H1 (cell line): ENCODE results near the gene EVC2. TPM values are rescaled to one million over a fixed set of nuclear protein-coding genes. Genes with fewer than 3 reads are reported as not detected.

Experiments used
- CTCF ChIA-PET: fragments of 300-600 bp; sonication (Branson Sonifier 250); formaldehyde crosslinking; loops from one replicate; lab custom pipeline; 2021; ENCODE audit not compliant: partially characterized antibody; lab: Charles Lee
- POLR2A ChIA-PET: fragments of 300-600 bp; sonication (Branson Sonifier 250); formaldehyde crosslinking; loops from one replicate; lab custom pipeline; 2021; ENCODE audit warnings: inconsistent platforms; ENCODE audit not compliant: partially characterized antibody; lab: Charles Lee
- DNase-seq, 2 experiments: peaks; one replicate each; pipeline versions ENCODE4 v3.0.0 to v3.0.0-alpha.2; 2010 to 2022; ENCODE audit warnings: low spot score in 2 of 2, low read depth in 1 of 2, mixed read lengths in 1 of 2
- FAIRE-seq: peaks from 2 replicates; lab custom pipeline; 2011; peaks lifted over from hg19 to GRCh38; lab: Jason Lieb, UNC
- H2AFZ ChIP-seq: 2 replicates; pipeline ENCODE4 v1.8.1; 2012; ENCODE audit warnings: low read length, inconsistent platforms
- H2AK5ac ChIP-seq: 2 replicates; pipeline ENCODE4 v1.6.1; 2013; ENCODE audit warnings: low read depth, low read length
- H2BK120ac ChIP-seq: replicated peaks from 2 replicates; pipeline ENCODE3; 2013; ENCODE audit warnings: low read depth, low read length, inconsistent platforms
- H2BK12ac ChIP-seq: 2 replicates; pipeline ENCODE4 v1.6.1; 2013; ENCODE audit warnings: low read depth, low read length
- H2BK15ac ChIP-seq: 2 replicates; pipeline ENCODE4 v1.6.1; 2013; ENCODE audit warnings: low read length
- H2BK20ac ChIP-seq: 2 replicates; pipeline ENCODE4 v1.6.1; 2013; ENCODE audit warnings: low read length
- H2BK5ac ChIP-seq: 2 replicates; pipeline ENCODE4 v1.6.1; 2013; ENCODE audit warnings: low read depth, low read length
- H3K14ac ChIP-seq: 2 replicates; pipeline ENCODE4 v1.6.1; 2013; ENCODE audit warnings: inconsistent platforms; ENCODE audit not compliant: insufficient read length
- H3K18ac ChIP-seq: 2 replicates; pipeline ENCODE4 v1.6.1; 2013; ENCODE audit warnings: low read length; ENCODE audit errors: extremely low read depth
- H3K23ac ChIP-seq: 2 replicates; pipeline ENCODE4 v1.6.1; 2013; ENCODE audit warnings: inconsistent platforms; ENCODE audit not compliant: insufficient read length
- H3K23me2 ChIP-seq: 2 replicates; pipeline ENCODE4 v1.6.1; 2013; ENCODE audit warnings: low read depth, low read length
- H3K27ac ChIP-seq: 2 replicates; pipeline ENCODE4 v1.6.1; 2011; ENCODE audit warnings: low read depth, low read length, inconsistent platforms
- H3K27me3 ChIP-seq, 4 experiments: replicated peaks in 1 of 4; 1 replicate in 1 of 4; 2 replicates in 3 of 4; pipeline versions ENCODE4 v1.6.1 to v1.8.1; 2011 to 2013; ENCODE audit warnings: low read length in 3 of 4, mild to moderate bottlenecking in 3 of 4, inconsistent platforms in 2 of 4, mixed read lengths in 2 of 4, moderate library complexity in 1 of 4; ENCODE audit not compliant: control insufficient read depth in 3 of 4, insufficient read depth in 3 of 4; ENCODE audit errors: extremely low read depth in 1 of 4
- H3K36me3 ChIP-seq, 4 experiments: 2 replicates each; pipeline versions ENCODE4 v1.6.1 to v1.8.1; 2011 to 2013; ENCODE audit warnings: mild to moderate bottlenecking in 4 of 4, low read length in 3 of 4, moderate library complexity in 2 of 4, control low read depth in 1 of 4, inconsistent platforms in 1 of 4; ENCODE audit not compliant: insufficient read depth in 4 of 4, control insufficient read depth in 2 of 4
- H3K4ac ChIP-seq: replicated peaks from 2 replicates; pipeline ENCODE3; 2013; ENCODE audit warnings: low read length, low read depth, mixed read lengths, inconsistent platforms; ENCODE audit not compliant: insufficient read length
- H3K4me1 ChIP-seq, 4 experiments: replicated peaks in 1 of 4; 1 replicate in 1 of 4; 2 replicates in 3 of 4; pipeline versions ENCODE4 v1.6.1 to v1.8.1; 2011 to 2013; ENCODE audit warnings: low read length in 3 of 4, inconsistent platforms in 2 of 4, mixed read lengths in 1 of 4; ENCODE audit not compliant: insufficient read depth in 4 of 4, control insufficient read depth in 3 of 4
- H3K4me2 ChIP-seq, 2 experiments: 2 replicates each; pipeline versions ENCODE4 v1.6.1 to v1.8.1; 2011 to 2013; ENCODE audit warnings: low read depth in 2 of 2, low read length in 2 of 2, control low read depth in 1 of 2, inconsistent platforms in 1 of 2, mild to moderate bottlenecking in 1 of 2; ENCODE audit not compliant: insufficient read depth in 1 of 2
- H3K4me3 ChIP-seq, 4 experiments: fragments of 200-600, 300-600 bp in 1 of 4; sonication (generic), shearing (Covaris generic), sonication (Bioruptor Twin) in 1 of 4; 2 replicates each; pipeline versions ENCODE4 v1.5.1 to v1.8.1; 2011 to 2016; ENCODE audit warnings: low read length in 4 of 4, low read depth in 3 of 4, control low read depth in 2 of 4, inconsistent platforms in 2 of 4, mild to moderate bottlenecking in 2 of 4, mixed read lengths in 1 of 4, moderate library complexity in 1 of 4; ENCODE audit not compliant: insufficient read depth in 2 of 4; ENCODE audit errors: extremely low read depth in 1 of 4
- H3K56ac ChIP-seq: replicated peaks from 2 replicates; pipeline ENCODE3; 2013; ENCODE audit warnings: low read depth, mild to moderate bottlenecking, mixed read lengths, low read length, inconsistent platforms; ENCODE audit not compliant: insufficient read length
- H3K79me1 ChIP-seq: 2 replicates; pipeline ENCODE4 v1.6.1; 2013; ENCODE audit warnings: low read depth, low read length, control low read depth
- H3K79me2 ChIP-seq, 2 experiments: 2 replicates each; pipeline versions ENCODE4 v1.6.1 to v1.8.1; 2012 to 2013; ENCODE audit warnings: low read length in 2 of 2, mild to moderate bottlenecking in 2 of 2, inconsistent platforms in 1 of 2; ENCODE audit not compliant: insufficient read depth in 2 of 2, control insufficient read depth in 1 of 2
- H3K9ac ChIP-seq, 4 experiments: replicated peaks in 1 of 4; 1 replicate in 1 of 4; 2 replicates in 3 of 4; pipeline versions ENCODE4 v1.6.1 to v1.8.1; 2011 to 2013; ENCODE audit warnings: low read depth in 3 of 4, low read length in 3 of 4, control low read depth in 2 of 4, mild to moderate bottlenecking in 2 of 4, moderate library complexity in 2 of 4, inconsistent platforms in 1 of 4; ENCODE audit errors: extremely low read depth in 1 of 4
- H3K9me3 ChIP-seq, 2 experiments: 2 replicates each; pipeline versions ENCODE4 v1.6.1 to v1.8.1; 2012 to 2013; ENCODE audit warnings: mild to moderate bottlenecking in 2 of 2, moderate library complexity in 2 of 2, control low read depth in 1 of 2, inconsistent platforms in 1 of 2, low read depth in 1 of 2, low read length in 1 of 2, mixed read lengths in 1 of 2; ENCODE audit not compliant: insufficient read depth in 2 of 2
- H4K20me1 ChIP-seq, 2 experiments: replicated peaks in 1 of 2; 2 replicates each; pipeline versions ENCODE3 to v1.8.1; 2011 to 2013; ENCODE audit warnings: inconsistent platforms in 2 of 2, low read length in 2 of 2, mild to moderate bottlenecking in 1 of 2; ENCODE audit not compliant: insufficient read depth in 2 of 2, control insufficient read depth in 1 of 2
- H4K5ac ChIP-seq: 2 replicates; pipeline ENCODE4 v1.6.1; 2013; ENCODE audit warnings: low read length, low read depth, mixed read lengths, inconsistent platforms; ENCODE audit not compliant: insufficient read length
- H4K8ac ChIP-seq: 2 replicates; pipeline ENCODE4 v1.8.0; 2013; ENCODE audit warnings: mild to moderate bottlenecking, moderate library complexity, low read length, inconsistent platforms; ENCODE audit not compliant: insufficient read depth; ENCODE audit errors: extremely low read depth
- H4K91ac ChIP-seq: replicated peaks from 2 replicates; pipeline ENCODE3; 2013; ENCODE audit warnings: low read length, mixed read lengths, inconsistent platforms; ENCODE audit not compliant: insufficient read length
- BRCA1 ChIP-seq: IDR thresholded peaks from 2 replicates; pipeline ENCODE4 v1.6.1; 2012; ENCODE audit warnings: low read depth, low read length, improper control_type of control experiment
- CREB1 ChIP-seq: IDR thresholded peaks from 2 replicates; pipeline ENCODE4 v1.6.1; 2012; ENCODE audit warnings: inconsistent platforms
- SP4 ChIP-seq: IDR thresholded peaks from 2 replicates; pipeline ENCODE4 v1.6.1; 2012; ENCODE audit warnings: low read length, inconsistent platforms
- WGBS, 2 experiments: shearing (Covaris generic) in 1 of 2; methylation state at CpG; one replicate each; pipeline versions ENCODE4 v1.1.6 to v1.1.7; 2013 to 2015; ENCODE audit warnings: low lambda C conversion rate in 2 of 2, mixed read lengths in 2 of 2, inconsistent platforms in 1 of 2, low coverage in 1 of 2, missing lambda C conversion rate in 1 of 2; ENCODE audit not compliant: insufficient replicate concordance in 2 of 2, insufficient coverage in 1 of 2, insufficient read length in 1 of 2; ENCODE audit errors: extremely low coverage in 1 of 2, missing lambda C conversion rate in 1 of 2; 5-methylcytosine and 5-hydroxymethylcytosine counted together
- polyA plus RNA-seq, 7 experiments: library from polyadenylated mRNA; depleted of rRNA in 3 of 7; stranded (reverse) in 5 of 7; unstranded in 2 of 7; fragments of >200 nt in 5 of 7; fragments of 200-250 nt in 2 of 7; gene quantifications; 1 replicate in 5 of 7; 2 replicates in 1 of 7; 4 replicates in 1 of 7; pipeline versions ENCODE4 v1.2.1 to v1.2.3, GENCODE V29; 2011 to 2013; ENCODE audit warnings: missing spikeins in 2 of 7, mixed read lengths in 2 of 7
- total RNA-seq: library from RNA; stranded (reverse); fragmentation: NEBNext Ultra II Directional; extraction: Animal tissue kit (Norgen Biotek cat#: 25700); gene quantifications from 2 replicates; pipeline ENCODE4 v1.2.1, GENCODE V29; 2021

Gene EVC2
- total and polyA plus RNA-seq, 2 of the 8 experiments (the other 6 are each of a cell fraction or from before 2014, with no cell fraction given): 0.73 to 5.9 TPM

DNA sequence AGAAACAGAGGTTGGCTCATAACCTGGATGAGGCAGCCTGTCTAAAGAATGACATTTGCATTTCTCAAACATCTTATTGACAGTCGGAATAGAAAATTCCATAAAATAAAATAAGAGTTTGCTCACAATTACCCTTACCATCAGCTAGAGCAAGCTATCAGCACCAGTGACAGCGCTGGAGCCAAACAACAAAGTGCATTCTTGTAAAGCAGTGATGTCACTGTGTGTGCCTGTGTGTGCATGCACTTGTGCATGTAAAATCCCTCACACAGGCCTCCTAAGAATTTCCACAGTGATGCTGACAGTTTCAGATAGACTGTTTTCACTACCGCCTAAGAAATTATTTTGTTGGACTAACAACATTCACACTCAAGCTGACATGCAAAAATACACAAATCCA lies 77.6 kb downstream of the EVC2 start:
- H4K5ac ChIP-seq: no peak overlapping the region
- H3K4ac ChIP-seq: no peak overlapping the region
- H3K4me1 ChIP-seq: peaks cover 0 to 5% (median 1%) of the 10 kb centered on the region in 4 experiments; a peak in 1 of 7 replicates
- no peak for TF ChIP-seq BRCA1
- no peak for TF ChIP-seq SP4
- TF ChIP-seq CREB1: no peak
- H3K79me1 ChIP-seq: no peaks in the 10 kb centered on the region
- no peak overlapping the region for H2AK5ac ChIP-seq
- H3K4me3 ChIP-seq: no peak overlapping the region
- H4K91ac ChIP-seq: no peak overlapping the region
- no peak overlapping the region for H4K8ac ChIP-seq
- H3K56ac ChIP-seq: no peak overlapping the region
- no peak overlapping the region for H3K9ac ChIP-seq
- H3K18ac ChIP-seq: no peak overlapping the region
- no peak overlapping the region for H2BK5ac ChIP-seq
- peaks cover 0 to 4% (median 0%) of the 10 kb centered on the region in 4 experiments; a peak in 2 of 8 replicates for H3K36me3 ChIP-seq
- no peak overlapping the region for H2AFZ ChIP-seq
- no peaks in the 10 kb centered on the region for H3K23me2 ChIP-seq
- no peak overlapping the region for H2BK120ac ChIP-seq
- DNase-seq: no peak
- H3K4me2 ChIP-seq: no peak overlapping the region
- H2BK12ac ChIP-seq: no peak overlapping the region
- H4K20me1 ChIP-seq: peaks cover 0 to 2% of the 10 kb centered on the region in 2 experiments
- no peak overlapping the region for H2BK20ac ChIP-seq
- 93% methylated on average over 3 of the region's 3 CpGs; no CpG with 5 or more reads in 1 of the 2 experiments for WGBS, 2 experiments
- 0 out of 4 replicates have a peak, but pooled peaks cover 0 to 2% of the 10 kb centered on the region in 2 experiments for H3K9me3 ChIP-seq
- FAIRE-seq: no peak
- H3K27ac ChIP-seq: no peak overlapping the region
- no peak overlapping the region for H3K14ac ChIP-seq
- no peak overlapping the region for H3K23ac ChIP-seq
- CTCF ChIA-PET: interaction anchor here (1.0 to 1.1 kb wide), 2 partner anchors 10 to 170 kb away, joined by 3 read pairs; no protein-coding TSS in a partner anchor
- no peaks in the 10 kb centered on the region for H3K79me2 ChIP-seq
- no peak overlapping the region for H2BK15ac ChIP-seq
- H3K27me3 ChIP-seq: no peaks in the 10 kb centered on the region
- POLR2A ChIA-PET: no interaction called here
